Measurements from ENCODE around the gene ODAD2.

DNA sequence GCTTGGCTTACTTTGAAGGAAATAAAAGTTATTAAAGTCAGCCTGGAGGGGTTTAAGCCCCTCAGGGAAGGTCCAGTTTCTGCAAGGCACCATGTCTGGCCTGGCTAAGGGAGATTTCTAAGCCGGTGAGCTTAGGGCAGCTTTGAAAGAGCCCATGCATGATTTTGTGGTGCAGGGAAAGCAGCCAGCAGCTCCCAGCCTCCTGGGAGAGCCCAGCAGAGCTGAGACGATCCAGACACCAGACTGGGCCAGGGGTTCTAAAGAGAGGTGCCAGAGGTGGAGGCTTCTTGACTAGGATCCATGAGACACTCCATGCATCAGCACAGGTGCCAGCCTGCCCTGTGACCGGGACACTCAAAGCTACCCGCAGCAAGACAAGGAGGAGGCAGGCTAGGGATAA, 193.7 kb downstream of the ODAD2 start:
- TF ChIP-seq ZNF768 (tag by site-specific recombination; IDR thresholded peaks at IDR 0.05) (no peak), ZNF571 (tag by site-specific recombination; IDR thresholded peaks at IDR 0.05) (no peak), SETDB1 (IDR thresholded peaks at IDR 0.05; ENCODE audit: insufficient read length, low read length) (no peak)

Measured in HEK293 (cell line).